GM06990 (cell line): ENCODE results near the gene PTPRM.

Experiments
- DNase-seq: peaks from one replicate; pipeline ENCODE4 v3.0.0-alpha.2; 2011; ENCODE audit not compliant: insufficient read length; ENCODE audit errors: extremely low read depth
- H3K27me3 ChIP-seq: replicated peaks from 2 replicates; pipeline ENCODE4 v1.6.0; 2011; ENCODE audit warnings: low read length; ENCODE audit not compliant: control insufficient read depth, insufficient read depth
- H3K36me3 ChIP-seq: 2 replicates; pipeline ENCODE4 v1.5.1; 2011; ENCODE audit warnings: low read length; ENCODE audit not compliant: control insufficient read depth, insufficient read depth
- H3K4me3 ChIP-seq: replicated peaks from 2 replicates; pipeline ENCODE4 v1.5.1; 2011; ENCODE audit warnings: low read depth, mild to moderate bottlenecking, control low read depth, low read length
- TF ChIP-seq, protein P1 (sequence below): IDR thresholded peaks from 2 replicates; pipeline ENCODE4 v1.5.1; 2011; ENCODE audit warnings: low read length, control low read depth, mild to moderate bottlenecking, inconsistent platforms; ENCODE audit not compliant: insufficient read depth, poor library complexity, severe bottlenecking

PTPRM gene

DNA sequence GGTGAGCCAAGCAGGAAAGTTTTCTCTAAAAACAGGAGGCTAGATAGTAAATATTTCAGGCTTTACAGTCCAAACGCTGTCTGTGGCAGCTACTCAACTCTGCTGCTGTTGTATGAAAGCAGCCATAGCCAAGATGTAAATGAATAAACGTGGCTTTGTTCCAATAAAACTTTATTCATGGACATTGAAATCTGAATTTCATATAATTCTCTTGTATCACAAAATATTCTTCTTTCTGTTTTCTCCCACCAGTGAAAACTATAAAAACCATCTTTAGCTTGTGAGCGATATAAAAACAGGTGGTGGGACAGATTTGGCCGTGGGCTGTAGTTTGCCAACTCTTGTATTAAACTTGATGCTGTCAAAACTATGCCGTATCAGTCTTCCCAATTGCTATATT is 333.0 kb downstream of the PTPRM start:
- Histone ChIP-seq H3K27me3 (no peaks in the 10 kb centered on the region), H3K36me3 (no peaks in the 10 kb centered on the region), H3K4me3 (no peak overlapping the region)
- no peak for DNase-seq
- TF ChIP-seq, protein P1, sequence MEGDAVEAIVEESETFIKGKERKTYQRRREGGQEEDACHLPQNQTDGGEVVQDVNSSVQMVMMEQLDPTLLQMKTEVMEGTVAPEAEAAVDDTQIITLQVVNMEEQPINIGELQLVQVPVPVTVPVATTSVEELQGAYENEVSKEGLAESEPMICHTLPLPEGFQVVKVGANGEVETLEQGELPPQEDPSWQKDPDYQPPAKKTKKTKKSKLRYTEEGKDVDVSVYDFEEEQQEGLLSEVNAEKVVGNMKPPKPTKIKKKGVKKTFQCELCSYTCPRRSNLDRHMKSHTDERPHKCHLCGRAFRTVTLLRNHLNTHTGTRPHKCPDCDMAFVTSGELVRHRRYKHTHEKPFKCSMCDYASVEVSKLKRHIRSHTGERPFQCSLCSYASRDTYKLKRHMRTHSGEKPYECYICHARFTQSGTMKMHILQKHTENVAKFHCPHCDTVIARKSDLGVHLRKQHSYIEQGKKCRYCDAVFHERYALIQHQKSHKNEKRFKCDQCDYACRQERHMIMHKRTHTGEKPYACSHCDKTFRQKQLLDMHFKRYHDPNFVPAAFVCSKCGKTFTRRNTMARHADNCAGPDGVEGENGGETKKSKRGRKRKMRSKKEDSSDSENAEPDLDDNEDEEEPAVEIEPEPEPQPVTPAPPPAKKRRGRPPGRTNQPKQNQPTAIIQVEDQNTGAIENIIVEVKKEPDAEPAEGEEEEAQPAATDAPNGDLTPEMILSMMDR: no peak

DNA sequence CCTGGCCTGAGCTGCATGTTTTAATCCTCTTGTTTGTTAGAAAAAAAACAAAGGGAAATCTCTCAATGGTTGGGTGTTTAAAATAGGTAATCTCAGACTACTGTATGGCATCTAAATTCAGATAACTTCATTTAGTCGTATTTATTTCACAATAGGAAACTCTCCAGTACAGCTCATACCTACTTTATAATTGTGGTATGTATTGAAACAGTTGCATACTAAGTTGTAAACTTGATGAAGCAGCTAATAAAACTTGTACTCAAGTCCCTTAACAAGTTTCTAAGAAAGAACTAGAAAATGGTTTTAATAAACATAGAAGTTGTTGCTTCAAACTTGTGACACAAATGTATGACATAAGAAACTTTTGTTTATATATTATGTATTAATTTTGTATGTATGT is 334.5 kb downstream of the PTPRM start:
- Histone ChIP-seq H3K36me3 (no peaks in the 10 kb centered on the region), H3K27me3 (no peaks in the 10 kb centered on the region), H3K4me3 (no peak overlapping the region)
- no peak for DNase-seq
- TF ChIP-seq, protein P1: no peak

DNA sequence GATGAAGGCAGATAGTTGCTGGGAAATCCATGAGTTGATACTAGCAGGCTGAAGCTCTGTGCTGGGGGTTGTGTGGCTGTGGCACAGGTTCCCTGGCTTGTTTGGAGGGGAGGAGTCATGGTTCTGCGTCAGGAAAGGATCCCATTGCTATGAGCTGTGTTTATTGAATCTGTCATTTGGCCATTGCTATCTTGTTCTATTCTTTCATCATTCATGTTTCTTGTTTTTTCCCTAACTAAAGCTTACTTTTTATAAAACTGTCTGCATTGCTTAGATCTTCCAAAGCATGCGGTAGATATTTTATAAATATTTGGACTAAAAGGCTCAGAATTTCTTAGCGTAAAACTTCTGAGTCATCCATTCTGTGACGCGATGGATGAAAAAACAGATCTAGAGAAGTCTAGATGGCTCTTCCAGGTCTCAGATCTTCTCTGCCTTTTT is 335.3 kb downstream of the PTPRM start:
- no peaks in the 10 kb centered on the region for H3K27me3 ChIP-seq
- TF ChIP-seq, protein P1: no peak
- no peak for DNase-seq

DNA sequence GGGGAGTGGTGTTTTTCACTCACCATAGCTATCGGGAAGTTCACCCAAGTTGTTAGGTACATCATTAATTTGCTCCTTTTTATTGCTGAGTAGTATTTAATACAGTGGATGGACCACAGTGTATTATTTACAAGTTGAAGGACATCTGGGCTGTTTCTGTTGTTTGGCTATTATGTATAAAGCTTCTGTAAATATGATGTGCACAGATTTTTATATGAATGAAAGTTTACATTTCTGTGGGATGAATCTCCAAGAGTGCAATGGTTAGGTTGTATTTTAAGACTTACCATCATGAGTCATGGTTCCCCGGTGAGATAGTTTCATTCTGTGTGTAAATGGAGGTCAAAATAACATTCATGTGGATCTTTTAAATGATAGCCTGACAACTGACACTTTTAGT is 337.4 kb downstream of the PTPRM start:
- TF ChIP-seq, protein P1: no peak
- Histone ChIP-seq H3K4me3 (no peak overlapping the region), H3K27me3 (no peaks in the 10 kb centered on the region), H3K36me3 (no peaks in the 10 kb centered on the region)
- no peak for DNase-seq

More for the DNA sequence above, 335.3 kb downstream of the PTPRM start:
- no peak overlapping the region for H3K4me3 ChIP-seq
- H3K36me3 ChIP-seq: no peaks in the 10 kb centered on the region

DNA sequence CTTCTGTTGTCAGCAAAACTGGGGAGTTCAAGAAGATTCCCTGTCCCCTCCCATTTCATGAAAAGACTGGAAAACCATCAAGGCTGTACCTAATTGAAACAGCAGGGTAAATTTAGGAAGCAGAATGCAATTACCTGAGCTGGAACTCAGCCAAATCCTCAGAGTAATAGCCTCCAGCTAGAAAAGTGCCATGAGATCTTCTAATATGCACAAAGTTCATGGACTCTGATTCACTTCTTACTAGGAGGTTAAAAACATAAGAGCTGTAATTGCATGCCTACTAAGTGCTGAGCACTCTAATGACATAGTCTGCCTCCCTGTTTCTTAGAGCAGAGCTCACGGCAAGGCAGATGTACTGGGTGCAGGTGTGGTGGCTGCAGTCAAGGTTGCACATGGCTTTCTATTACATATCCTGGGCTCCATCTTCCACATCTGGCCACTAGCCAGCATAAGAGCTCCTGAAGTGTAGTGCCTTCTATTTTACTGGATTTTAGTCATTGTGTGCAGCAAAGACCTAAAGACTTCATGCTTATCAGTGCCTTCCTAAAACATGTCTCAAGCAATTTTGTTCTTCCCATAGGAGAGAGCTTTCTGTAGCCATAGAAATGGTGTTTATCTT is 341.7 kb downstream of the PTPRM start:
- Histone ChIP-seq H3K36me3 (no peaks in the 10 kb centered on the region), H3K4me3 (no peak overlapping the region), H3K27me3 (no peaks in the 10 kb centered on the region)
- TF ChIP-seq, protein P1: no peak
- DNase-seq: no peak
